Cardiac muscle cell (in vitro differentiated cells and primary cell): Measurements from ENCODE around the gene OR52K2. TPM values are rescaled to one million over a fixed set of nuclear protein-coding genes. Genes with fewer than 3 reads are reported as not detected.

Source experiments
- DNase-seq, 2 donors: peaks; one replicate each; pipeline versions ENCODE4 v3.0.0 to v3.0.0-alpha.2; 2010 to 2017; ENCODE audit warnings: low read depth in 1 of 2, low spot score in 1 of 2
- H3K27ac ChIP-seq: fragments of 200-600 bp; sonication (generic); 2 replicates; pipeline ENCODE4 v1.5.1; 2016
- H3K27me3 ChIP-seq: fragments of 200-600 bp; sonication (generic); 2 replicates; pipeline ENCODE4 v1.6.0; 2016; ENCODE audit warnings: control low read depth
- H3K36me3 ChIP-seq: fragments of 200-600 bp; sonication (generic); 2 replicates; pipeline ENCODE4 v1.5.1; 2016; ENCODE audit warnings: control low read depth
- H3K4me1 ChIP-seq: fragments of 200-600 bp; sonication (generic); 2 replicates; pipeline ENCODE4 v1.8.1; 2017; ENCODE audit warnings: low read depth, mild to moderate bottlenecking, mixed run types
- H3K4me3 ChIP-seq: fragments of 200-600 bp; sonication (generic); 2 replicates; pipeline ENCODE4 v1.5.1; 2016; ENCODE audit warnings: mild to moderate bottlenecking
- H3K9me3 ChIP-seq: fragments of 200-600 bp; sonication (generic); 2 replicates; pipeline ENCODE4 v1.5.1; 2017; ENCODE audit warnings: low read depth, mild to moderate bottlenecking, control low read depth
- polyA plus RNA-seq: library from polyadenylated mRNA; unstranded; fragments of >200 nt; fragmentation: Nextera tagmentation; extraction: Ambion mirVana; gene quantifications from 2 replicates; pipeline ENCODE4 v1.2.1, GENCODE V29; 2016
- total RNA-seq: library from RNA; depleted of rRNA; stranded (reverse); fragments of >200 nt; gene quantifications from 2 replicates; pipeline ENCODE4 v1.2.3, GENCODE V29; 2016
- TF ChIP-seq, protein P1 (sequence below): IDR thresholded peaks from 2 replicates; pipeline ENCODE4 v1.5.1; 2012; ENCODE audit warnings: low read depth, mild to moderate bottlenecking, low read length

The OR52K2 gene
- total and polyA plus RNA-seq, 2 experiments from 2014 or later, result not detected

DNA sequence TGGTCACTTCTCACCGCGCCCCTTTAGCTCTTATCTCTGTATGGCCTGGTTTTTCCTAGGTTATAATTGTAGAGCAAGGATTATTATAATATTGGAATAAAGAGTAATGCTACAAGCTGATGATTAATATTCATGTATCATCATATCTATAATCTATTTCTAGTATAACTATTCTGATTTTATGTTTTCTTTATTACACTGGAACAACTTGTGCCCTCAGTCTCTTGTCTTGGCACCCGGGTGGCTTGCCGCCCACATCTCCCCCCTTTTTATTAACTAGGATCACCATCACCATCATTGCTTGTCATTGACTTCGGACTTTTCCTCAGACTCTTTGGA lies 44.4 kb downstream of the OR52K2 start:
- Histone ChIP-seq H3K4me3 (no peak overlapping the region), H3K27ac (no peak overlapping the region), H3K27me3 (no peaks in the 10 kb centered on the region), H3K36me3 (no peaks in the 10 kb centered on the region), H3K9me3 (no peaks in the 10 kb centered on the region), H3K4me1 (no peaks in the 10 kb centered on the region)
- TF ChIP-seq, protein P1, sequence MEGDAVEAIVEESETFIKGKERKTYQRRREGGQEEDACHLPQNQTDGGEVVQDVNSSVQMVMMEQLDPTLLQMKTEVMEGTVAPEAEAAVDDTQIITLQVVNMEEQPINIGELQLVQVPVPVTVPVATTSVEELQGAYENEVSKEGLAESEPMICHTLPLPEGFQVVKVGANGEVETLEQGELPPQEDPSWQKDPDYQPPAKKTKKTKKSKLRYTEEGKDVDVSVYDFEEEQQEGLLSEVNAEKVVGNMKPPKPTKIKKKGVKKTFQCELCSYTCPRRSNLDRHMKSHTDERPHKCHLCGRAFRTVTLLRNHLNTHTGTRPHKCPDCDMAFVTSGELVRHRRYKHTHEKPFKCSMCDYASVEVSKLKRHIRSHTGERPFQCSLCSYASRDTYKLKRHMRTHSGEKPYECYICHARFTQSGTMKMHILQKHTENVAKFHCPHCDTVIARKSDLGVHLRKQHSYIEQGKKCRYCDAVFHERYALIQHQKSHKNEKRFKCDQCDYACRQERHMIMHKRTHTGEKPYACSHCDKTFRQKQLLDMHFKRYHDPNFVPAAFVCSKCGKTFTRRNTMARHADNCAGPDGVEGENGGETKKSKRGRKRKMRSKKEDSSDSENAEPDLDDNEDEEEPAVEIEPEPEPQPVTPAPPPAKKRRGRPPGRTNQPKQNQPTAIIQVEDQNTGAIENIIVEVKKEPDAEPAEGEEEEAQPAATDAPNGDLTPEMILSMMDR, result no peak
- no peak for DNase-seq

DNA sequence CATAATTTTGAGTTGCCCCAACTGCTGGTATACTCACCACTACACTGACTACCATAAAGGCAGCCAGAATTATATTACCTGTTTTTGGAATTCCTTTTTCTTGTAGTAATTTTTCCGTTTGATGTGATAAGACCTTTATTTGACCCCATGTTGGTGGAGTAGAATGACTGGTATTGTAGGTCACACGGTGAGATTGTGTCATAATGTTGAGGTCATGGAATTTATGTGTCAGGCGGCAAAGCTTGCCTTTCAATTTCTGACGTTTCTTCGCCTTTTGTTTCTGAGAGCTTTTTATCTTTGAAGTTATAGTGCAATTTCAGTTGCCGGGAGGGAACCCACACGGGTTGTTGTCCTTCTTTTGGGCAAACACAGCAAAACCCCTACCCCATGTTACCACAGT lies 46.4 kb downstream of the OR52K2 start:
- TF ChIP-seq, protein P1, result no peak
- no peaks in the 10 kb centered on the region for H3K36me3 ChIP-seq
- no peaks in the 10 kb centered on the region for H3K27me3 ChIP-seq
- peak in 1 of 2 donors; percentile 29 for DNase-seq
- H3K4me1 ChIP-seq, result no peaks in the 10 kb centered on the region
- H3K27ac ChIP-seq, result no peak overlapping the region
- H3K9me3 ChIP-seq, result no peaks in the 10 kb centered on the region
- H3K4me3 ChIP-seq, result no peak overlapping the region

GRCh38 chr11:4495986-4496385 lies 46.9 kb downstream of the OR52K2 start:
- TF ChIP-seq, protein P1, result no peak
- Histone ChIP-seq H3K4me3 (no peak overlapping the region), H3K4me1 (no peaks in the 10 kb centered on the region), H3K27ac (no peak overlapping the region), H3K9me3 (no peaks in the 10 kb centered on the region), H3K27me3 (no peaks in the 10 kb centered on the region), H3K36me3 (no peaks in the 10 kb centered on the region)
- DNase-seq, result no peak

GRCh38 chr11:4496557-4497248 lies 47.6 kb downstream of the OR52K2 start:
- DNase-seq, result peak; percentile 3 to 14
- Histone ChIP-seq H3K36me3 (no peaks in the 10 kb centered on the region), H3K27ac (no peak overlapping the region), H3K4me3 (no peak overlapping the region), H3K4me1 (no peaks in the 10 kb centered on the region), H3K9me3 (no peaks in the 10 kb centered on the region), H3K27me3 (no peaks in the 10 kb centered on the region)
- TF ChIP-seq, protein P1, result no peak

Other genes starting within 250 kb of the OR52K2 start
- not detected in 2 replicates for gene OR52B4, start 80.9 kb upstream of the OR52K2 start, total RNA-seq
- not detected in 2 replicates for gene OR52B4, start 80.9 kb upstream of the OR52K2 start, polyA plus RNA-seq
- 4.5 and 6.3 TPM in 2 replicates for gene TRIM21, start 55.6 kb upstream of the OR52K2 start, total RNA-seq
- 4.6 and 6.2 TPM in 2 replicates for gene TRIM21, start 55.6 kb upstream of the OR52K2 start, polyA plus RNA-seq
- gene OR52K1, start 33.4 kb downstream of the OR52K2 start, total RNA-seq, result not detected in 2 replicates
- gene OR52K1, start 33.4 kb downstream of the OR52K2 start, polyA plus RNA-seq, result not detected in 2 replicates
- not detected in 2 replicates for gene OR52M1, start 95.9 kb downstream of the OR52K2 start, total RNA-seq
- gene OR52M1, start 95.9 kb downstream of the OR52K2 start, polyA plus RNA-seq, result not detected in 2 replicates
- not detected in 2 replicates for gene OR52I2, start 132.4 kb downstream of the OR52K2 start, total RNA-seq
- gene OR52I2, start 132.4 kb downstream of the OR52K2 start, polyA plus RNA-seq, result 0.06 TPM in 1 of 2 replicates, not detected in the other
- not detected in 2 replicates for gene OR52I1, start 144.7 kb downstream of the OR52K2 start, total RNA-seq
- gene OR52I1, start 144.7 kb downstream of the OR52K2 start, polyA plus RNA-seq, result 0.33 TPM in 1 of 2 replicates, not detected in the other
- 9.7 and 12.8 TPM in 2 replicates for gene TRIM68, start 158.9 kb downstream of the OR52K2 start, total RNA-seq
- 8.7 and 10.6 TPM in 2 replicates for gene TRIM68, start 158.9 kb downstream of the OR52K2 start, polyA plus RNA-seq
- not detected in 2 replicates for gene OR51D1, start 188.2 kb downstream of the OR52K2 start, total RNA-seq
- gene OR51D1, start 188.2 kb downstream of the OR52K2 start, polyA plus RNA-seq, result not detected in 2 replicates
- not detected in 2 replicates for gene OR51E1, start 194.7 kb downstream of the OR52K2 start, total RNA-seq
- not detected in 2 replicates for gene OR51E1, start 194.7 kb downstream of the OR52K2 start, polyA plus RNA-seq
- not detected in 2 replicates for gene OR51E2, start 248.6 kb downstream of the OR52K2 start, total RNA-seq
- gene OR51E2, start 248.6 kb downstream of the OR52K2 start, polyA plus RNA-seq, result not detected in 2 replicates